Measurements from ENCODE around the gene MATN1. TPM values are rescaled to one million over a fixed set of nuclear protein-coding genes. Genes with fewer than 3 reads are reported as not detected.

The MATN1 gene
- total RNA-seq, 1 donor from 2014 or later = not detected

GRCh38 chr1:30762152-30762929 lies 39.0 kb upstream of the MATN1 start:
- no peaks in the 10 kb centered on the region for H3K9me3 ChIP-seq (replicated peaks)
- no peak for DNase-seq
- intact Hi-C loops (cut with micrococcal nuclease) = no loop called here
- TF ChIP-seq CTCF (IDR thresholded peaks at IDR 0.05; ENCODE audit: borderline replicate concordance) = no peak
- H3K4me3 ChIP-seq = no peak overlapping the region
- H3K27ac ChIP-seq (replicated peaks) = no peak overlapping the region
- peaks cover 30% of the 10 kb centered on the region for H3K4me1 ChIP-seq
- no peaks in the 10 kb centered on the region for H3K27me3 ChIP-seq (ENCODE audit: low read depth)
- no peaks in the 10 kb centered on the region for H3K36me3 ChIP-seq

GRCh38 chr1:30761381-30762151 lies 38.2 kb upstream of the MATN1 start:
- H3K36me3 ChIP-seq = no peaks in the 10 kb centered on the region
- no peak for DNase-seq
- TF ChIP-seq CTCF (IDR thresholded peaks at IDR 0.05; ENCODE audit: borderline replicate concordance) = no peak
- H3K4me3 ChIP-seq = no peak overlapping the region
- H3K9me3 ChIP-seq (replicated peaks) = no peaks in the 10 kb centered on the region
- H3K27me3 ChIP-seq (ENCODE audit: low read depth) = no peaks in the 10 kb centered on the region
- intact Hi-C loops (cut with micrococcal nuclease) = no loop called here
- H3K4me1 ChIP-seq = peaks cover 37% of the 10 kb centered on the region
- H3K27ac ChIP-seq (replicated peaks) = no peak overlapping the region

- Histone ChIP-seq H3K27me3 (ENCODE audit: low read depth) (no peaks in the 10 kb centered on the region), H3K36me3 (no peaks in the 10 kb centered on the region), H3K4me3 (no peak overlapping the region), H3K27ac (replicated peaks) (no peak overlapping the region), H3K4me1 (peaks cover 40% of the 10 kb centered on the region), H3K9me3 (replicated peaks) (no peaks in the 10 kb centered on the region)
- intact Hi-C loops (cut with micrococcal nuclease) = no loop called here
- TF ChIP-seq CTCF (IDR thresholded peaks at IDR 0.05; ENCODE audit: borderline replicate concordance) = no peak
- no peak for DNase-seq
These were observed 37.4 kb upstream of the MATN1 start for GRCh38 chr1:30760596-30761324.

GRCh38 chr1:30759718-30760281 lies 36.4 kb upstream of the MATN1 start:
- Histone ChIP-seq H3K27me3 (ENCODE audit: low read depth) (no peaks in the 10 kb centered on the region), H3K4me1 (peaks cover 40% of the 10 kb centered on the region), H3K9me3 (replicated peaks) (no peaks in the 10 kb centered on the region), H3K27ac (replicated peaks) (no peak overlapping the region), H3K36me3 (no peaks in the 10 kb centered on the region), H3K4me3 (no peak overlapping the region)
- TF ChIP-seq CTCF (IDR thresholded peaks at IDR 0.05; ENCODE audit: borderline replicate concordance) = no peak
- no peak for DNase-seq
- intact Hi-C loops (cut with micrococcal nuclease) = no loop called here

GRCh38 chr1:30758785-30759380 lies 35.5 kb upstream of the MATN1 start:
- H3K4me3 ChIP-seq = no peak overlapping the region
- peaks cover 40% of the 10 kb centered on the region for H3K4me1 ChIP-seq
- no peaks in the 10 kb centered on the region for H3K9me3 ChIP-seq (replicated peaks)
- no peak overlapping the region for H3K27ac ChIP-seq (replicated peaks)
- H3K27me3 ChIP-seq (ENCODE audit: low read depth) = peaks cover 3% of the 10 kb centered on the region
- intact Hi-C loops (cut with micrococcal nuclease) = no loop called here
- no peak for DNase-seq
- no peak for TF ChIP-seq CTCF (IDR thresholded peaks at IDR 0.05; ENCODE audit: borderline replicate concordance)
- no peaks in the 10 kb centered on the region for H3K36me3 ChIP-seq

Data from left ventricle myocardium inferior (tissue), 1 donor.